ENCODE results near the gene RAB4B.
"Not testable (repeated sequence)": the region's sequence is repeated elsewhere in the genome, so short reads cannot be mapped to it uniquely, and the experiment has no call there.

The RAB4B gene

DNA sequence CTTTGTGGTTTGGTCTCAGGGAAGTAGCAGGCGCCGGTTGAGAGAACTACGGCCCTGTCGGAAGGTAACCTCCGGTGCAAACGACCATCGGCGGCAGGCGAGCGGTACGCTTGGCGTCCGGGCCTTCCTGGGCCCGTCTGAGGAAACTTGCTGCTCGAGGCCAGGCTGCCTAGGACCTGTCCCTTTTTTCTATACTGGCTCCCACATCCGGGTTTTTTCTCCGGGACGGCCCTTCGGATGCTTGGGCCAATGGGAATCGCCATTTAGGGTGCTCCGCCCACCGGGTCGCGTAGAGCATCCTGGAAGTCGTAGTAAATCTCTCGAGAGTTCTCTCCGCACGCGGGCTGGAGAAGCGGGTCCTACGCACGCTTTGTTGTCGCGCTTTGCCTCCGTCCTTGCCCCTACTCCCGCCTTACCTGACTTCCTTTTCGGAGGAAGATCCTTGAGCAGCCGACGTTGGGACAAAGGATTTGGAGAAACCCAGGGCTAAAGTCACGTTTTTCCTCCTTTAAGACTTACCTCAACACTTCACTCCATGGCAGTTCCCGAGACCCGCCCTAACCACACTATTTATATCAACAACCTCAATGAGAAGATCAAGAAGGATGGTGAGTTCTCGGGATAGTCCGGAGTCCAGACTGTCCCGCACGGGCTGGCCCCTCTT is 27.0 kb upstream of the RAB4B start, which contains the start of gene SNRPA:
SNRPA (plus strand) TSS at position 330 of the 664 bp plus-strand sequence; CDS start at position 536, 206 bp downstream.
- peak; percentile 85 to 93 for DNase-seq (ENCODE audit: low read depth in 1 of 2, low spot score in 1 of 2)

DNA sequence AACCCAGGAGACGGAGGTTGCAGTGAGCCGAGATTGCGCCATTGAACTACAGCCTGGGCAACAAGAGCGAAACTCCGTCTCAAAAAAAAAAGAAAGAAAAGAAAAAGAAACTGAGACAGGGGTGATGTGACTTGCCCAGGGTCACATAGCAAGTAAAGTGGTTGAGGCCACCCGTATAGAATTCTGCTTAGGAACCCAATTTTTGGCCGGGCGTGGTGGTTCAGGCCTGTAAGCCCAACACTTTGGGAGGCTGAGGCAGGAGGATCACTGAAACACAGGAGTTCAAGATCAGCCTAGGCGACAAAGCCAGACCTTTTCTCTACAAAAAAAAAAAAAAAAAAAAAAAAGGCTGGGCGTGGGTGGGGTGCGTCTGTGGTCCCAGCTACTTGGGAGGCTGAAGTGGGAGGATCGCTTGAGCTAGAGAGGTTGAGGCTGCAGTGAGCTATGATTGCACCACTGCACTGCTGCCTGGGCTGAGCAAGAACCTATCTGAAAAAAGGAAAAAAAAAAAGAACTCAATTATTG is 25.7 kb upstream of the RAB4B start:
- DNase-seq (ENCODE audit: low read depth in 1 of 2, low spot score in 1 of 2) = no peak

DNA sequence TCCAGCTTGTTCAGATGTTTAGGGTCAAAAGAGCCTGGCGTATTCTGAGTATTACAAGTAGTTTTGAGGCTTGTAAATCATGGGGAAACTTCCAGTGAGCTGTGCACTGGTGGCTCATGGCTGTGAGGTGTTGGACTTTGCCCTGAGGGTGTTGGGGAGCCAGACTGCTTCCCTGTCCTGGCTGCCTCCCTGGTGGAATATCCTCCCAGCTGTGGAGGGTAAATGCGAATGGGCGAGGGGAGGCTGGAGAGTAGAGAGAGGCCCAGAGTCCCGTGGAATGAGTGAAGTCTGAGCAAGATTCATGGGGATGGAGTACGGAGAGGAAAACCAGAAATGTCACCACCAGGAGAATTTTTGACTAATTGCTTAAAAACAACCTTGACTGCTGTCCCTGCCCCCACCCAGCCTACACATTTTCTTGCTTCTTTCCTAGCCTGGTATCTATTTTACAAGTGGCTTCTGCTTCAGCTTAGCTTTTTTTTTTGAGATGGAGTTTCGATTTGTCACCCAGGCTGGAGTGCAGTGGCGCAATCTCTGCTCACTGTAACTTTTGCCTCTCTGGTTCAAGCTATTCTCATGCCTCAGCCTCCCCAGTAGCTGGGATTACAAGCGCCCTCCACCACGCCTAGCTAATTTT is 23.3 kb upstream of the RAB4B start:
- DNase-seq (ENCODE audit: low read depth in 1 of 2, low spot score in 1 of 2) = peak in 1 of 2 donors; percentile 38

DNA sequence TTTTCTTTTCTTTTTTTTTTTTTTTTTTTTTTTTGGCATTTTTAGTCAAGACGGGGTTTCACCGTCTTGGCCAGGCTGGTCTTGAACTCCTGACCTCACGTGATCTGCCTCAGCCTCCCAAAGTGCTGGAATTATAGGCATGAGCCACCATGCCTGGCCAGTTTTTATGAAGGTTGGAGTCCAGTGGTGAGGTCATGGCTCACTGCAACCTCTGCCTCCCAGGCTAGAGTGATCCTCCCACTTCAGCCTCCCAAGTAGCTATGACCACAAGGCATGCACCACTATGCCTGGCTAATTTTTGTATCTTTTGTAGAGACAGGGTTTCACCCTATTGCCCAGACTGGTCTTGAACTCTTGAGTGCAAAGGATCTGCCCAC is 22.8 kb upstream of the RAB4B start:
- no peak for DNase-seq (ENCODE audit: low read depth in 1 of 2, low spot score in 1 of 2)

DNA sequence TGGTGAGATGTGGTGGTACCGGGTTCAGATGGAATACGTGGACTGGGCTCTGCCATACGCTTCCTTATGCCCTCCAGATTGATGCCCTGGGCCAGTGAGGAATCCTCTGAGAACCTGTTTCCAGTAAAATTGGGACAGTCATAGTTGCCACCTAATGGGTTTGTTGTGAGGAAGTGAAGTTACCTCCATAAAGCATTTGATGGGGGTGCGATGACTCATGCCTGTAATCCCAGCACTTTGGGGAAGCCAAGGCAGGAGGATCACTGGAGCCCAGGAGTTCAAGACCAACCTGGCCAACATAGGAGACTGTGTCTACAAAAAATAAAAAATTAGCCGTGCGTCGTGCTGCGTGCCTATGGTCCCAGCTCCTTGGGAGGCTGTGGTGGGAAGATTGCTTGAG is 22.3 kb upstream of the RAB4B start:
- no peak for DNase-seq (ENCODE audit: low read depth in 1 of 2, low spot score in 1 of 2)

DNA sequence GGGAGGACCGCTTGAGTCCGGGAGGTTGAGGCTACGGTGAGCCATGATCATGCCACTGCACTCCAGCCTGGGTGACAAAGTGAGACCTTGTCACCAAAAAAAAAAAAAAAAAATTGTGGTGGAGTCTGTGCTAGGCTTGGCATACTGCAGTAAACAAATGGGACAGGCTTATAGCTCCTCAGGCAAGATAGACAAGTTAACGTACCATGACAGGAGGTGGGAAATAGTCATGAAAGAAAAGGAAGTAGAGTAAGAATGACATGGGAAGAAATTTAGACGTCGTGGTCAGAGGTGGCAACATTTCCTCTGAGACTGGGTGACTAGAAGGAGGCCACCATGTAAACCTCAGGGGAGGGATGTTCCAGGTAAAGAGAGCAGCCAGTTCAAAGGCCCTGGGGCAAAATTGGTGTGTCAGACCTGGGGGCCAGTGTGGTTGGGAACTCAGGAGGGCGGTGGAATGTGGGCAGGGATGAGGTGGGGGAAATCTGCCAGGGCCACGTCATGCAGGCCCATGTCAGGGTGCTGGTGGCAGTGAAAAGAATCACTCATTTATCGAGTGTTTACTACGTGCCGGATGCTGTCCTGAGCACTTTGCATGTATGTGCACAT is 21.4 kb upstream of the RAB4B start:
- DNase-seq (ENCODE audit: low read depth in 1 of 2, low spot score in 1 of 2) = no peak

DNA sequence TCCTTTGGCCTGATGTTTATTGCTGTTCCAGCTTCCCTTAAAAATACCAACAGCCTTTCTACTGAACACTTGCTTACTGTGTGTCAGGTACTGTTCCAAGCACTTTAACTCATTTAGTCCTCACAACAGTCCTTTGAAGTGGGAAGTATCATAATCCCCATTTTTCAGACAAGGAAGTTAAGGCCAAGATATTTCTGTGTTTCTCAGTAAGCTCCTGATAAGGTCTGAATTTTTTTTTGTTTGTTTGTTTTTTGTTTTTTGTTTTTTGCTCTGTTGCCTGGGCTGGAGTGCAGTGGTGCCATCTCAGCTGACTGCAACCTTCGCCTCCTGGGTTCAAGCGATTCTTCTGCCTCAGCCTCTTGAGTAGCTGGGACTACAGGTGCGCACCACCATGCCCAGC is 19.6 kb upstream of the RAB4B start:
- DNase-seq (ENCODE audit: low read depth in 1 of 2, low spot score in 1 of 2) = no peak

DNA sequence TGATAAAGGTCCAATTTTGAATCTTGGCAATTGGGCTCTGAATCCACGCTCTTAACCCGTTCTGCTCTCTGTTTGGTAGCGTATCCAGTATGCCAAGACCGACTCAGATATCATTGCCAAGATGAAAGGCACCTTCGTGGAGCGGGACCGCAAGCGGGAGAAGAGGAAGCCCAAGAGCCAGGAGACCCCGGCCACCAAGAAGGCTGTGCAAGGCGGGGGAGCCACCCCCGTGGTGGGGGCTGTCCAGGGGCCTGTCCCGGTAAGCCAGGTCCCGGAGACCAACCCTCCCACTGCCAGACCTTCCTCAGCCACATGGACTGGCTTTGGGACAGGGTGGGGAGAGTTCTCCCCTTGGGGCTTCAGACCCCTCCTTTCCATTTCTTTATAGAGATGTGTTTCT is 18.7 kb upstream of the RAB4B start:
- no peak for DNase-seq (ENCODE audit: low read depth in 1 of 2, low spot score in 1 of 2)

DNA sequence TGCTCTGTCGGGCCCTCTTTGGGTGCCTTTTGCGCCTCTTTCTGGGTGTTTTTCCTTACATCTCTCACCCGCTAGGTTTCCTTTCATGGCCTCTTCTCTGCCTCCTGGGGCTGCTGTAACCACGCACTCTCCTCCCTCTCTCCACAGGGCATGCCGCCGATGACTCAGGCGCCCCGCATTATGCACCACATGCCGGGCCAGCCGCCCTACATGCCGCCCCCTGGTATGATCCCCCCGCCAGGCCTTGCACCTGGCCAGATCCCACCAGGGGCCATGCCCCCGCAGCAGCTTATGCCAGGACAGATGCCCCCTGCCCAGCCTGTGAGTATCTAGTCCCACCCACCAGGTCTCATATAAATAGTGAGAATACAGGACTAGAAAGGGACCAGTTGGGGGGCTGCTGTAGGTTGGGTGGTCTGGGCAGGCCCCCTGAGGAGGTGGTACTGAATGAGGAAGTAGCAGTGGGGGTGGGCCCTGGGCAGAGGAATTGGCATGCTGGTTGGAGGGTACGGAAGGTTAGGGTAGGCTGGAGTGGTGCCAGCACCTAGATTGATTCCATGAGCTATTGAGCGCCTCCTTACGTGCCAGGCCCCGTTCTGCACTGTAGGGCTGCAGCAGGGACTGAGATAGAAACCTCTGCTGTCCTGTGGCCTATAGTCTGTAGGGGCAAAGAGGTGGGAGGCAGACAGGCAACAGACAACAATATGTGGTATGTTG is 15.1 kb upstream of the RAB4B start:
- DNase-seq (ENCODE audit: low read depth in 1 of 2, low spot score in 1 of 2) = no peak

DNA sequence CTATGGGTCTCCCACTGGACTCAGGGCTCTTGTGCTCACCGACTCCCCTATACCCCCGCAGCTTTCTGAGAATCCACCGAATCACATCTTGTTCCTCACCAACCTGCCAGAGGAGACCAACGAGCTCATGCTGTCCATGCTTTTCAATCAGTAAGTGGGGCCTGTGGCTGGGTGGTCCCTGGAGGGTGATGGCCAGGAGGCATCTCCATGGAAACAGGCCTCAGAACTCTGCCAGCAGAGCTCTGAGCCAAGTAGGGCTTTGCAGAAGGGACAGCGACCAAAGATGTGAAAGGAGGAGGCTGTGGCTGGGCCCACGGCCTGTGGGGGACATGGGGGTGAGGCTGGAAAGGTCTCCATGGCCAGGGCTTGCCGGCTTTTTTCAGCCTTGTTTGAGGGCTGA is 14.5 kb upstream of the RAB4B start:
- no peak for DNase-seq (ENCODE audit: low read depth in 1 of 2, low spot score in 1 of 2)

DNA sequence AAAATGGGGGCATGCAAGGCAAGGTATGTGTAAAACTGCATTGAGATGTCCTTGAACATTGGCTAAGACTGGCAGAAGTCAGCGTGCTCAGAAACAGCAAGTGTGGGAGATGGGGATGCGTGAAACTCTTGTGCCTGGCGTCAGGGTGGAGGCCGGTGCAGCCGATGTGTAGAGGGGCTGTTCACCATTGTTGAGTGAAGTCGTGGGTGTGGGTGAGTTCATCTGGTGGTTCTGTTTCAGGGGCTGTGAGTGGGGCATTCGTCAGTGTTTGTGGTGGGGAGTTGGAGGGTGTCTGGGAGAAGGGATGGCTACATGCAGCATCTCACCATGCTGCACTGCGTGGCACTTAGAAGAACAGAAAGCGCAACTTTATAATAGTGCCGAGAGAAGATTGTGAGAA is 14.1 kb upstream of the RAB4B start:
- no peak for DNase-seq (ENCODE audit: low read depth in 1 of 2, low spot score in 1 of 2)

DNA sequence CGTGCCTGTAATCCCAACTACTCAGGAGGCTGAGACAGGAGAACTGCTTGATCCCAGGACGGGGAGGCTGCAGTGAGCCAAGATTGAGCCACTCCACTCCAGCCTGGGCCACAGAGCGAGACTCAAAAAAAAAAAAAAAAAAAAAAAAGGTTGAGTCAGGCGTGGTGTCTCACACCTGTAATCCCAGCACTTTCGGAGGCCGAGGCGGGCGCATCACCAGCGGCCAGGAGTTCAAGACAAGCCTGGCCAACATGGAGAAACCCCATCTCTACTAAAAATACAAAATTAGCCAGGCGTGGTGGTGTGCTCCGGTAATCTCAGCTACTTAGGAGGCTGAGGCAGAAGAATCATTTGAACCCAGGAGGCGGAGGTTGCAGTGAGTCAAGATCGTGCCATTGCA is 11.7 kb upstream of the RAB4B start:
- not testable (repeated sequence) for DNase-seq (ENCODE audit: low read depth in 1 of 2, low spot score in 1 of 2)

DNA sequence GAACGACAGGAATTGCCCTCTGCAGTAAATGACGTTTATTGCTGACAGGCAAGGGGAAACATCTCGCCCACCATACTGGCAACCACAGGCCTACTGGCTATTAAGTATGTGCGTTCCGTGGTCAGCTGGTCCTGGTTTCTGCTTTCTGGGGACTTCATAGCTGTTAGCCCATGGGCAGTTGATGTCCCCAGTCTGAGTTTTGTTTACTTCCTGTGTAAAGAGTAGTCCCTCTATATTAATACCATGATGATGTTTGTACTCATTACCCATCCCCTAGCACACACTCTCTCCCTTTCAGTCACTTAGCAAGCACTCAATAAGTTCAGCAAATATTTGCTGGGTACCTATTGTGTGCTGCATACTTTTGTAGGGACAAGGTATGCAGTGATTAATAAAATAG is 9.2 kb upstream of the RAB4B start:
- DNase-seq (ENCODE audit: low read depth in 1 of 2, low spot score in 1 of 2) = no peak

DNA sequence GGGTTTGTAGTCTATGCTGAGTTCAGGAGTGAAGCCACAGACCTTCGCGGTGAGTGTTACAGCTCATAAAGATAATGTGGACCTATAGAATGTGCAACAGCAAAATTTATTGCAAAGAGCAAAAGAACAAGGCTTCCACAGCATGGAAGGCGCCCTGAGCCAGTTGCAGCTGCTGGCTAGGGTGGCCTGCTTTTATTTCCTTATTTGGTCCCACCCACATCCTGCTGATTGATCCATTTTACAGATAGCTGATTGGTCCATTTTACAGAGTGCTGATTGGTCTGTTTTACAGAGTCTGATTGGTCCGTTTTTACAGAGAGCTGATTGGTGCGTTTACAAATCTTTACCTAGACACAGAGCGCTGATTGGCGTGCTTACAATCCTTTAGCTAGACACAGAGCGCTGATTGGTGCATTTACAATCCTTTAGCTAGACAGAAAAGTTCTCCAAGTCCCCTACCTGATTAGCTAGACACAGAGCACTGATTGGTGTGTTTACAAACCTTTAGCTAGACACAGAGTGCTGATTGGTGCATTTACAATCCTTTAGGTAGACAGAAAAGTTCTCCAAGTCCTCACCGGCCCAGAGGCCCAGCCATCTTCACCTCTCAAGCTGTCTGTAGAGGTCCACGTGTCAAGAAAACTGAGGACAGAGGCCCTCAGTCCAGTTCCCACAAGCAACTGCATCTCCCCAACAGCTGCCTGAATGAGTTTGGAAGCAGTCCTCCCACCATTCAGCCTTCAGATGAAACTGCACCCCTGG is 6.8 kb upstream of the RAB4B start:
- DNase-seq (ENCODE audit: low read depth in 1 of 2, low spot score in 1 of 2) = not testable (repeated sequence)

DNA sequence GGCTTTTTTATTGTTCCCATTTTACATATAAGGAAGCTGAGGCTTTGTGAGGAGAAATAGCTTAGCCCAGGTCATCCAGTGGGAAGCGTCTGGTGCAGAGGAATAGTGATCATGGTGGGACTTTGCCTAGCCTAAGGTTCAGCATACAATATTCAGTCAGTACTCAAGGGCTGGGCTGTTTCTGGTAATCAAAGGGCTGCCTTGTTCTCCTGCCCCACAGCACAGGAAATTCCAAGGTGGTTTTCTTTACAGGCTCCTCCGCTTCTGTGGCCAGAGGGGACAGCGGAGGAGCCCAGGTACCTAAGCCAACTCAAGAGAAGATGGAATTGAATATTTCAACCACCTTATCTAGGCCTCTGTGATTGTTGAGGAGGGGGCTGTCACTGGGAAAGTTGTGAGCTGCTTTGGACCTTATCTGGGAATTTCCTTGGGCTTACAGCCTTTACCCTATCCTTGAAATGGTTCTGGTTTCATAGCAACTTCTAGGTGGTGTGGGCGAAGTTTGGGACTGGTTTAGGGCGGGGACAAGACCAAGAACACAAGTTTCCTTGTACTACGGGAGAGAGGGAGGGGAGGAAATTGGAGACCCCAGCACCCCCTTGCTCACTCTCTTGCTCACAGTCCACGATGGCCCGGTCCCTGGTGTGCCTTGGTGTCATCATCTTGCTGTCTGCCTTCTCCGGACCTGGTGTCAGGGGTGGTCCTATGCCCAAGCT is 3.0 kb upstream of the RAB4B start, which contains the start of gene MIA:
MIA (plus strand) TSS at position 606 of the 716 bp plus-strand sequence; CDS start at position 628, 22 bp downstream.
- DNase-seq (ENCODE audit: low read depth in 1 of 2, low spot score in 1 of 2) = no peak

DNA sequence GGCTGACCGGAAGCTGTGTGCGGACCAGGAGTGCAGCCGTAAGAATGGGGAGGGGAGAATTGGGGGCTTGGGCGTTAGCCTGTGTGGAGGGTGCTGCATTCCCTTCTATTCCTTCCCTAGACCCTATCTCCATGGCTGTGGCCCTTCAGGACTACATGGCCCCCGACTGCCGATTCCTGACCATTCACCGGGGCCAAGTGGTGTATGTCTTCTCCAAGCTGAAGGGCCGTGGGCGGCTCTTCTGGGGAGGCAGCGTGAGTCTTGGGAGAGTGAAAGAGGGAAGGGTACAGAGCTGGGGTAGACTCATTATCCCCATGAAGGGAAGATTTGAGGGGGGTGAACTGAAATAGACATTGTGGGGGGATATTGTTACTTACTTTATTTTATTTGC is 2.4 kb upstream of the RAB4B start:
- DNase-seq (ENCODE audit: low read depth in 1 of 2, low spot score in 1 of 2) = no peak

DNA sequence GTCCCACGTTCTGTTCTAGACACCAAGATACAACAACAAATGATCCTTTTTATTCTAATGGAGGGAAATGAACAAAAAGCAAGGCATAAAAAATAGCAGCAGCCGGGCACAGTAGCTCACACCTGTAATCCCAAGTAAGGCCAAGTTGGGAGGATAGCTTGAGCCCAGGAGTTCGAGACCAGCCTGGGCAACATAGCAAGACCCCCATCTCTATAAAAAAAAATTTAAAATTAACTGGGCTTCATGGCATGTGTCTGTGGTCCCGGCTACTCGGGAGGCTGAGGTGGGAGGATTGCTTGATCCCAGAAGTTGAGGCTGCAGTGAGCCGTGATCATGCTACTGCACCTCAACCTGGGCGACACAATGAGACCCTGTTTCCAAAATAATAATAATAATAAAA is 1.7 kb upstream of the RAB4B start:
- no peak for DNase-seq (ENCODE audit: low read depth in 1 of 2, low spot score in 1 of 2)

DNA sequence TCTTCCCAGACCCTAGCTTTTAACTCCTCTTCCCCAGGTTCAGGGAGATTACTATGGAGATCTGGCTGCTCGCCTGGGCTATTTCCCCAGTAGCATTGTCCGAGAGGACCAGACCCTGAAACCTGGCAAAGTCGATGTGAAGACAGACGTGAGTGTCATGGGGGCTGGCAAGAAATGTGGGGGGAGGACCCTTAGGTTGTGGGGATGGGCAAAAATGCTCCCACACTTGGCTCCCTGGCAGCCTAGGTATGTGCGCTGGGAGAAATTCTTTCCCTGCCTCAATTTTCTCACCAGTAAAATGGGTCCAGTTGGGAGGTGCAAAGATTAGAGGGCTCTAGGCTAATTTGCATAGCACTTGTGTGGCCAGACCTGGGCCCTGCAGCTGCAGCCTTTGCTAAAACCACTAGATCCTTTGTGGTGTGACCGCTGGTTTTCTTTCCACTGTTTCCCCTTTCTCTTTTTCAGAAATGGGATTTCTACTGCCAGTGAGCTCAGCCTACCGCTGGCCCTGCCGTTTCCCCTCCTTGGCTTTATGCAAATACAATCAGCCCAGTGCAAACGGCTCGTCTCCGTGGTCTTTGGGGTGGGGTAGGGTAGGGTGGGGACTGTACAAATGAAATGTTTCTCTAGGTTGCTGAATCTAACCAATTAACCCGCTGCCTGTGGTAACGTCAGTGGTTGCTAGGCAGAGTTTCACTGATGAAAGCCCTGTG is 959 bp upstream of the RAB4B start:
- peak; percentile 59 to 70 for DNase-seq (ENCODE audit: low read depth in 1 of 2, low spot score in 1 of 2)

DNA sequence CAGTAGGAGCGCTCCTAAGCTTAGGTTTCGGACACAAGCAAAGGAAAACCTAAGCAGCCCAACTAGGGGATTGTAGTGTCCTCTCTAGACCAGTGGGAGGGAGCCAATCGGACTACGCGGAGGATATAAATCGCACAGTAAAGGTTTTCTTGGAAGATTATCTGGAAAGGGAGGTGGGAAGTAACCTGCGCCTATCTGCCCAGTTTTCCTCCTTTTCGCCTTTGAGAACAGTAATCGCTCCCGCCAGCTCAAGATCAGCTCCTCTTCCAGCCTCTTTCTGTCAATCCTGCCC is 456 bp upstream of the RAB4B start:
- DNase-seq (ENCODE audit: low read depth in 1 of 2, low spot score in 1 of 2) = no peak
